Esophagus (tissue), 2 donors: ENCODE measurements around the gene MIDN. TPM values are rescaled to one million over a fixed set of nuclear protein-coding genes. Genes with fewer than 3 reads are reported as not detected.

Experiments used
- H3K27ac ChIP-seq, 2 donors: one replicate each; pipeline ENCODE4 v1.5.1; 2013; ENCODE audit warnings: low read depth in 2 of 2, mild to moderate bottlenecking in 2 of 2, inconsistent platforms in 1 of 2, low read length in 1 of 2, moderate library complexity in 1 of 2
- H3K27me3 ChIP-seq, 2 donors: one replicate each; pipeline ENCODE4 v1.6.1; 2013; ENCODE audit warnings: low read length in 2 of 2, control low read depth in 1 of 2, mild to moderate bottlenecking in 1 of 2; ENCODE audit not compliant: insufficient read depth in 2 of 2, control insufficient read depth in 1 of 2
- H3K36me3 ChIP-seq, 2 donors: one replicate each; pipeline ENCODE4 v1.6.1; 2013; ENCODE audit warnings: low read length in 1 of 2; ENCODE audit not compliant: control insufficient read depth in 2 of 2, insufficient read depth in 2 of 2
- H3K4me1 ChIP-seq, 2 donors: one replicate each; pipeline ENCODE4 v1.6.1; 2013; ENCODE audit warnings: low read length in 1 of 2; ENCODE audit not compliant: control insufficient read depth in 2 of 2, insufficient read depth in 2 of 2
- H3K4me3 ChIP-seq, 2 donors: one replicate each; pipeline ENCODE4 v1.5.1; 2013; ENCODE audit warnings: low read length in 2 of 2, mild to moderate bottlenecking in 2 of 2, low read depth in 1 of 2, moderate library complexity in 1 of 2
- H3K9me3 ChIP-seq, 2 donors: one replicate each; pipeline ENCODE4 v1.6.1; 2013; ENCODE audit warnings: mild to moderate bottlenecking in 2 of 2, low read depth in 1 of 2, low read length in 1 of 2, moderate library complexity in 1 of 2; ENCODE audit not compliant: control insufficient read depth in 2 of 2, insufficient read depth in 1 of 2
- whole genome bisulfite sequencing, 2 donors: extraction: QIAGEN DNeasy Blood & Tissue Kit; methylation state at CpG; one replicate each; pipeline ENCODE4 v1.1.7; 2013; 5-methylcytosine and 5-hydroxymethylcytosine counted together
- polyA plus RNA-seq, 2 donors: library from polyadenylated mRNA; stranded (reverse); fragments of 200-250 nt; gene quantifications; one replicate each; pipeline ENCODE4 v1.2.3, GENCODE V29; 2013
- donor health status: healthy with polysubstance abuse.
- donor health status: Bipolar disorder and iron deficiency.

The MIDN gene
- polyA plus RNA-seq, 2 donors: 36.4 to 38.7 TPM

- H3K9me3 ChIP-seq: no peaks in the 10 kb centered on the region
- H3K27ac ChIP-seq: peak overlapping the region; percentile 98
- H3K4me3 ChIP-seq: peak overlapping the region; percentile 61 to 71
- no peaks in the 10 kb centered on the region for H3K27me3 ChIP-seq
- peaks cover 15 to 47% of the 10 kb centered on the region in 2 donors for H3K4me1 ChIP-seq
- peaks cover 1 to 6% of the 10 kb centered on the region in 2 donors for H3K36me3 ChIP-seq
- WGBS, 2 donors: 18 to 19% methylated on average over 24 to 28 of the region's 28 CpGs
Measured at GRCh38 chr19:1261798-1262622, 13.6 kb downstream of the MIDN start.

- Histone ChIP-seq H3K9me3 (no peaks in the 10 kb centered on the region), H3K4me3 (peak overlapping the region; percentile 16), H3K27me3 (no peaks in the 10 kb centered on the region), H3K36me3 (peaks cover 0 to 5% of the 10 kb centered on the region in 2 donors), H3K27ac (peak overlapping the region; percentile 98), H3K4me1 (peaks cover 17 to 54% of the 10 kb centered on the region in 2 donors)
- 30 to 39% methylated on average over 19 to 21 of the region's 21 CpGs for WGBS, 2 donors
Measured at GRCh38 chr19:1262623-1263123, 14.3 kb downstream of the MIDN start.

GRCh38 chr19:1263188-1263587, 14.8 kb downstream of the MIDN start:
- Histone ChIP-seq H3K9me3 (no peaks in the 10 kb centered on the region), H3K27ac (peak overlapping the region; percentile 98), H3K36me3 (peaks cover 0 to under 1% of the 10 kb centered on the region in 2 donors), H3K4me3 (no peak overlapping the region), H3K27me3 (no peaks in the 10 kb centered on the region), H3K4me1 (peaks cover 19 to 57% of the 10 kb centered on the region in 2 donors)
- WGBS, 2 donors: 50 to 67% methylated on average over 5 of the region's 5 CpGs

- no peaks in the 10 kb centered on the region for H3K27me3 ChIP-seq
- no peaks in the 10 kb centered on the region for H3K36me3 ChIP-seq
- H3K27ac ChIP-seq: peak overlapping the region; percentile 93 to 94
- WGBS, 2 donors: 52 to 61% methylated on average over 25 to 26 of the region's 26 CpGs
- H3K4me3 ChIP-seq: no peak overlapping the region
- H3K4me1 ChIP-seq: peaks cover 16 to 58% of the 10 kb centered on the region in 2 donors
- H3K9me3 ChIP-seq: no peaks in the 10 kb centered on the region
Measured at GRCh38 chr19:1264801-1265614, 16.6 kb downstream of the MIDN start.

- H3K36me3 ChIP-seq: no peaks in the 10 kb centered on the region
- no peaks in the 10 kb centered on the region for H3K27me3 ChIP-seq
- peak overlapping the region; percentile 39 to 50 for H3K4me3 ChIP-seq
- H3K27ac ChIP-seq: peak overlapping the region; percentile 93 to 94
- peaks cover 16 to 52% of the 10 kb centered on the region in 2 donors for H3K4me1 ChIP-seq
- 14 to 20% methylated on average over 28 of the region's 28 CpGs for WGBS, 2 donors
- H3K9me3 ChIP-seq: no peaks in the 10 kb centered on the region
Measured at GRCh38 chr19:1265615-1266128, 17.3 kb downstream of the MIDN start.

GRCh38 chr19:1266129-1266915, 17.9 kb downstream of the MIDN start:
- Histone ChIP-seq H3K4me3 (peak overlapping the region; percentile 42 to 50), H3K27ac (peak overlapping the region; percentile 93 to 94), H3K9me3 (no peaks in the 10 kb centered on the region), H3K27me3 (no peaks in the 10 kb centered on the region), H3K4me1 (peaks cover 16 to 59% of the 10 kb centered on the region in 2 donors), H3K36me3 (peaks cover 0 to 6% of the 10 kb centered on the region in 2 donors)
- WGBS, 2 donors: 1 to 4% methylated on average over 71 to 84 of the region's 84 CpGs

- Histone ChIP-seq H3K9me3 (no peaks in the 10 kb centered on the region), H3K36me3 (peaks cover under 1 to 13% of the 10 kb centered on the region in 2 donors), H3K4me1 (peaks cover 14 to 59% of the 10 kb centered on the region in 2 donors), H3K4me3 (peak overlapping the region; percentile 42 to 50), H3K27ac (peak overlapping the region; percentile 93 to 94), H3K27me3 (no peaks in the 10 kb centered on the region)
- 1% methylated on average over 59 of the region's 59 CpGs for WGBS, 2 donors
Measured at GRCh38 chr19:1266916-1267476, 18.6 kb downstream of the MIDN start.

- Histone ChIP-seq H3K27me3 (no peaks in the 10 kb centered on the region), H3K9me3 (no peaks in the 10 kb centered on the region), H3K4me1 (peaks cover 12 to 60% of the 10 kb centered on the region in 2 donors), H3K27ac (peak overlapping the region in 1 of 2 donors; percentile 35), H3K4me3 (peak overlapping the region in 1 of 2 donors; percentile 50), H3K36me3 (peaks cover 3 to 18% of the 10 kb centered on the region in 2 donors)
- 26 to 33% methylated on average over 33 to 35 of the region's 35 CpGs for WGBS, 2 donors
Measured at GRCh38 chr19:1267477-1268225, 19.3 kb downstream of the MIDN start.
